Measurements from ENCODE around the gene TP53TG3F. TPM values are rescaled to one million over a fixed set of nuclear protein-coding genes. Genes with fewer than 3 reads are reported as not detected.
"Not testable (repeated sequence)": the region's sequence is repeated elsewhere in the genome, so short reads cannot be mapped to it uniquely, and the experiment has no call there.

The TP53TG3F gene, protein sequence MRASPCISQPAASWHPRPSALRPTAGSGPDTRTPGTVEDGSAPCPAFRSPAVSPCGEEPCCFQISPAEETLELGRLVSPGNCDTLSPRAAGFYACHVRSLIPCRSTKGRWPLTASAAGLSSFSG
- total RNA-seq: not detected in 2 replicates

- H3K27me3 Mint-ChIP-seq; H3K27ac Mint-ChIP-seq; H3K4me3 Mint-ChIP-seq; H3K9me3 Mint-ChIP-seq; POLR2A ChIA-PET; DNase-seq; ATAC-seq (ENCODE audit: low read depth); H3K36me3 Mint-ChIP-seq (ENCODE audit: low read depth); H3K4me1 Mint-ChIP-seq; CTCF ChIA-PET; intact Hi-C loops (cut with micrococcal nuclease): not testable (repeated sequence)
These were observed at the start of gene TP53TG3F for GRCh38 chr16:33459312-33459711. TSS of gene TP53TG3F (plus strand) at chr16:33459612. CDS start at chr16:33459680, 68 bp downstream.

- intact Hi-C loops (cut with micrococcal nuclease); DNase-seq; H3K9me3 Mint-ChIP-seq; POLR2A ChIA-PET; H3K4me1 Mint-ChIP-seq; H3K27ac Mint-ChIP-seq; ATAC-seq (ENCODE audit: low read depth); H3K4me3 Mint-ChIP-seq; CTCF ChIA-PET; H3K36me3 Mint-ChIP-seq (ENCODE audit: low read depth); H3K27me3 Mint-ChIP-seq: not testable (repeated sequence)
These were observed 32.2 kb downstream of the TP53TG3F start for GRCh38 chr16:33491611-33492010.

GRCh38 chr16:33507231-33507630, 47.8 kb downstream of the TP53TG3F start:
- POLR2A ChIA-PET; H3K27me3 Mint-ChIP-seq; ATAC-seq (ENCODE audit: low read depth); H3K9me3 Mint-ChIP-seq; CTCF ChIA-PET; DNase-seq; H3K4me1 Mint-ChIP-seq; H3K4me3 Mint-ChIP-seq; intact Hi-C loops (cut with micrococcal nuclease); H3K36me3 Mint-ChIP-seq (ENCODE audit: low read depth); H3K27ac Mint-ChIP-seq: not testable (repeated sequence)

DNA sequence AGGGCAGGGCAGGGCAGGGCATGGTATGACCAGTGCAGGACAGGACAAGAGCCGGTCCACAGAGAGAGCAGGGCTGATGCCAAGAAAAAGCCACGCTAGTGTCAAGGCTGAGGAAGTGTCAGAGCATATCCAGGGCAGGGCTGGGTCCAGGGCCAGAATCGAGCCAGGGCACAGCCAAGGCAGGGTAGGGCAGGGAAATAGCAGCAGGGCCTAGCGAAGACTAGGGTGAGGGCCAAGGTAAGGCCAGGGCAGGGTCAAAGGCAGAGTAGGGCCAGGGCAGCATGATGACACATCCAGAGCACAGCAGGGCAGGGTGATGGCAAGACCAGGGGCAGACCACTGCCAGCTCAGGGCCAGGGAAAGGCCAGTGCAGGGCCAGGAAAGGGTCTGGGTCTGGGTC, 49.7 kb downstream of the TP53TG3F start:
- ATAC-seq (ENCODE audit: low read depth); POLR2A ChIA-PET; H3K36me3 Mint-ChIP-seq (ENCODE audit: low read depth); H3K4me3 Mint-ChIP-seq; intact Hi-C loops (cut with micrococcal nuclease); H3K4me1 Mint-ChIP-seq; H3K9me3 Mint-ChIP-seq; H3K27ac Mint-ChIP-seq; CTCF ChIA-PET; H3K27me3 Mint-ChIP-seq; DNase-seq: not testable (repeated sequence)

- ATAC-seq (ENCODE audit: low read depth); H3K4me1 Mint-ChIP-seq; H3K36me3 Mint-ChIP-seq (ENCODE audit: low read depth); H3K4me3 Mint-ChIP-seq; H3K9me3 Mint-ChIP-seq; H3K27ac Mint-ChIP-seq; intact Hi-C loops (cut with micrococcal nuclease); CTCF ChIA-PET; H3K27me3 Mint-ChIP-seq; DNase-seq; POLR2A ChIA-PET: not testable (repeated sequence)
These were observed 50.5 kb downstream of the TP53TG3F start for GRCh38 chr16:33509906-33510305.

Other genes with a start within 250 kb of the TP53TG3F start
- not detected in 2 replicates for gene TP53TG3E, start 155.3 kb upstream of the TP53TG3F start, total RNA-seq
- not detected in 2 replicates for gene TP53TG3B, start 98.8 kb upstream of the TP53TG3F start, total RNA-seq